ENCODE results near the gene TBC1D22A. TPM values are rescaled to one million over a fixed set of nuclear protein-coding genes. Genes with fewer than 3 reads are reported as not detected.

TBC1D22A gene
- total RNA-seq, 1 experiment from 2014 or later, result 32.6 TPM

GRCh38 chr22:47142427-47143046 is 380.1 kb downstream of the TBC1D22A start:
- H3K4me1 Mint-ChIP-seq (ENCODE audit: low read depth, unreplicated experiment), result no peaks in the 10 kb centered on the region
- H3K4me3 Mint-ChIP-seq (ENCODE audit: unreplicated experiment), result no peak overlapping the region
- no peaks in the 10 kb centered on the region for H3K9me3 Mint-ChIP-seq (ENCODE audit: unreplicated experiment)
- Histone ChIP-seq H3K4me3 (ENCODE audit: low read depth, low read length) (no peak overlapping the region), H3K36me3 (ENCODE audit: control insufficient read depth, insufficient read depth, low read length) (no peaks in the 10 kb centered on the region), H3K4me1 (no peaks in the 10 kb centered on the region), H3K9me3 (no peaks in the 10 kb centered on the region), H3K27me3 (replicated peaks; ENCODE audit: control insufficient read depth, insufficient read depth, low read length) (no peaks in the 10 kb centered on the region)
- ChIA-PET POLR2A (no interaction called here), CTCF (no interaction called here)
- no peak for DNase-seq
- BruUV-seq (replicated peaks), result no TSS peak
- no peak for TF ChIP-seq CTCF (IDR thresholded peaks at IDR 0.05; ENCODE audit: insufficient read depth in 1 of 2, low read depth in 1 of 2, low read length in 1 of 2, severe bottlenecking in 1 of 2, unreplicated experiment in 1 of 2)
- no peak overlapping the region for H3K27ac Mint-ChIP-seq (ENCODE audit: unreplicated experiment)
- intact Hi-C loops (cut with micrococcal nuclease; ENCODE audit: unreplicated experiment), result no loop called here
- no peaks in the 10 kb centered on the region for H3K27me3 Mint-ChIP-seq (ENCODE audit: insufficient read depth, unreplicated experiment)
- no peaks in the 10 kb centered on the region for H3K36me3 Mint-ChIP-seq (ENCODE audit: insufficient read depth, unreplicated experiment)

GRCh38 chr22:47143249-47143938 is 380.9 kb downstream of the TBC1D22A start:
- no peaks in the 10 kb centered on the region for H3K27me3 ChIP-seq (replicated peaks; ENCODE audit: control insufficient read depth, insufficient read depth, low read length)
- no peaks in the 10 kb centered on the region for H3K4me1 Mint-ChIP-seq (ENCODE audit: low read depth, unreplicated experiment)
- no peaks in the 10 kb centered on the region for H3K36me3 Mint-ChIP-seq (ENCODE audit: insufficient read depth, unreplicated experiment)
- no peak for DNase-seq
- POLR2A ChIA-PET, result no interaction called here
- BruUV-seq (replicated peaks), result no TSS peak
- H3K4me1 ChIP-seq, result no peaks in the 10 kb centered on the region
- no peak for TF ChIP-seq CTCF (IDR thresholded peaks at IDR 0.05; ENCODE audit: insufficient read depth in 1 of 2, low read depth in 1 of 2, low read length in 1 of 2, severe bottlenecking in 1 of 2, unreplicated experiment in 1 of 2)
- CTCF ChIA-PET, result no interaction called here
- intact Hi-C loops (cut with micrococcal nuclease; ENCODE audit: unreplicated experiment), result no loop called here
- H3K36me3 ChIP-seq (ENCODE audit: control insufficient read depth, insufficient read depth, low read length), result no peaks in the 10 kb centered on the region
- H3K27me3 Mint-ChIP-seq (ENCODE audit: insufficient read depth, unreplicated experiment), result no peaks in the 10 kb centered on the region
- no peak overlapping the region for H3K27ac Mint-ChIP-seq (ENCODE audit: unreplicated experiment)
- H3K9me3 ChIP-seq, result no peaks in the 10 kb centered on the region
- H3K4me3 Mint-ChIP-seq (ENCODE audit: unreplicated experiment), result no peak overlapping the region
- no peak overlapping the region for H3K4me3 ChIP-seq (ENCODE audit: low read depth, low read length)
- no peaks in the 10 kb centered on the region for H3K9me3 Mint-ChIP-seq (ENCODE audit: unreplicated experiment)

DNA sequence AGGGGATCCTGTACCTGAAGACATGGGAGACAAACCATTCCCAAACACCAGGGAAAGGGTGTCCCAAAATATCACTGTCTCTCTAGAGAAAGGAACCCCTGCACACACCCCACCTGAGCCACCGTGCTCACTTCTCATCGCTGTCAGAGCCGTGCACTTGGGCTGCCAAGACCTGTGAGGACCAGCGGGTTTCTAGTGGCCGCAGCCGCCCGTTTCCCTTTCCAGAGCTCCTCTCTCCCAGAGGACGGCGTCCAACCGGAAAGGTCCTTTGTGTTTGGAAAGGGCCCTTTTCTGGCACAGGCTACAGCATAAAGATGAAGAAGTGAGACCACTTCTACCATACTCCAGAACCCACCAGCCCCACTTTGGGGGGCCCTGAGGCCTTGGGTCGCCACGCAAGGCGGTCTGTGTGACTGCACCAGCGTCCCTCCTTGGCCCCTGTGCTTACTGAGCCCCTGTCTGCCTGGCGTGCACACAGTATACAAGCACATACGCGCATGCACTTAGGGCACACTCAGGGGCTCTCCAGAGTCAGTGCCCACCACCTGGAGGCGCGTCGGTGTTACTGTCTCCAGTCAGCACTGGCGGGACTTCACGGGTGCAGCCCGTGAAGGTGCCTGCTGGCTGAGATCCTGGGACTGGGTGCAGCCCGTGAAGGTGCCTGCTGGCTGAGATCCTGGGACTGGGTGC is 381.8 kb downstream of the TBC1D22A start:
- no peaks in the 10 kb centered on the region for H3K4me1 Mint-ChIP-seq (ENCODE audit: low read depth, unreplicated experiment)
- H3K4me3 ChIP-seq (ENCODE audit: low read depth, low read length), result no peak overlapping the region
- CTCF ChIA-PET, result no interaction called here
- POLR2A ChIA-PET, result no interaction called here
- no peak for TF ChIP-seq CTCF (IDR thresholded peaks at IDR 0.05; ENCODE audit: insufficient read depth in 1 of 2, low read depth in 1 of 2, low read length in 1 of 2, severe bottlenecking in 1 of 2, unreplicated experiment in 1 of 2)
- H3K9me3 ChIP-seq, result no peaks in the 10 kb centered on the region
- no TSS peak for BruUV-seq (replicated peaks)
- no peak for DNase-seq
- intact Hi-C loops (cut with micrococcal nuclease; ENCODE audit: unreplicated experiment), result no loop called here
- H3K4me3 Mint-ChIP-seq (ENCODE audit: unreplicated experiment), result no peak overlapping the region
- H3K9me3 Mint-ChIP-seq (ENCODE audit: unreplicated experiment), result no peaks in the 10 kb centered on the region
- H3K4me1 ChIP-seq, result no peaks in the 10 kb centered on the region
- H3K27me3 ChIP-seq (replicated peaks; ENCODE audit: control insufficient read depth, insufficient read depth, low read length), result no peaks in the 10 kb centered on the region
- H3K36me3 Mint-ChIP-seq (ENCODE audit: insufficient read depth, unreplicated experiment), result no peaks in the 10 kb centered on the region
- H3K27me3 Mint-ChIP-seq (ENCODE audit: insufficient read depth, unreplicated experiment), result no peaks in the 10 kb centered on the region
- no peak overlapping the region for H3K27ac Mint-ChIP-seq (ENCODE audit: unreplicated experiment)
- no peaks in the 10 kb centered on the region for H3K36me3 ChIP-seq (ENCODE audit: control insufficient read depth, insufficient read depth, low read length)
